HG03045 (cell line): ENCODE measurements around the gene RUNDC3A.
"Not testable (repeated sequence)": the region's sequence is repeated elsewhere in the genome, so short reads cannot be mapped to it uniquely, and the experiment has no call there.

Source experiments
- ATAC-seq: cut with Tn5 transposase; IDR thresholded peaks from one replicate; pipeline ENCODE4 v1.9.1; 2021; ENCODE audit warnings: mild to moderate bottlenecking, moderate library complexity; ENCODE audit not compliant: unreplicated experiment

The RUNDC3A gene

GRCh38 chr17:44358066-44358465, 49.7 kb downstream of the RUNDC3A start:
- no peak for ATAC-seq

GRCh38 chr17:44359006-44359405, 50.6 kb downstream of the RUNDC3A start:
- no peak for ATAC-seq

GRCh38 chr17:44359458-44360143, 51.2 kb downstream of the RUNDC3A start:
- no peak for ATAC-seq

GRCh38 chr17:44360144-44360533, 51.7 kb downstream of the RUNDC3A start:
- ATAC-seq, result no peak

GRCh38 chr17:44360826-44361225, 52.4 kb downstream of the RUNDC3A start:
- no peak for ATAC-seq

GRCh38 chr17:44361292-44362260, 53.2 kb downstream of the RUNDC3A start:
- ATAC-seq, result no peak

- no peak for ATAC-seq
Measured at GRCh38 chr17:44362459-44362948, 54.1 kb downstream of the RUNDC3A start.

GRCh38 chr17:44362949-44363612, 54.7 kb downstream of the RUNDC3A start:
- no peak for ATAC-seq

- ATAC-seq, result no peak
Measured at GRCh38 chr17:44363613-44364159, 55.3 kb downstream of the RUNDC3A start, which contains the start of gene FAM171A2. FAM171A2 (minus strand) TSS chr17:44363853; CDS start chr17:44363714, 139 bp downstream.

GRCh38 chr17:44365051-44365450, 56.6 kb downstream of the RUNDC3A start:
- not testable (repeated sequence) for ATAC-seq

- no peak for ATAC-seq
Measured at GRCh38 chr17:44367231-44367979, 59.0 kb downstream of the RUNDC3A start.
